ENCODE data around the gene SRRM5. TPM values are rescaled to one million over a fixed set of nuclear protein-coding genes. Genes with fewer than 3 reads are reported as not detected.

The SRRM5 gene
- total and polyA plus RNA-seq, 2 of the 13 experiments (the other 11 are each of a cell fraction or from before 2014, with no cell fraction given), result 0.11 to 0.16 TPM

GRCh38 chr19:43594710-43595604 is 16.9 kb upstream of the SRRM5 start:
- DNase-seq (ENCODE audit: low spot score) (peak; percentile 47), ATAC-seq (peak; percentile 70), FAIRE-seq (no peak)
- WGBS (ENCODE audit: low lambda C conversion rate), result 11% methylated on average over 10 of the region's 64 CpGs
- no TSS peak for BruUV-seq (replicated peaks)
- H2AFZ ChIP-seq (ENCODE audit: low read length), result no peak overlapping the region
- no peaks in the 10 kb centered on the region for H3K9me3 ChIP-seq (ENCODE audit: low read length)
- no peaks in the 10 kb centered on the region; a peak in 1 of 5 replicates for H3K27me3 ChIP-seq (ENCODE audit: control insufficient read depth in 1 of 2, insufficient read depth in 2 of 2, low read length in 2 of 2)
- H3K4me1 ChIP-seq (ENCODE audit: insufficient read depth, low read length), result peaks cover 28% of the 10 kb centered on the region
- peak overlapping the region; percentile 72 for H3K27ac ChIP-seq (ENCODE audit: extremely low read length, insufficient read depth, low read length)
- in situ Hi-C loops (cut with HindIII; ENCODE audit: extremely low pct_ligation_motif_present, low pct_unique_long_range_greater_than_20kb) (loop anchor here (5.0 kb wide), 1 partner anchor 57 kb away; no protein-coding TSS in a partner anchor), intact Hi-C loops (cut with micrococcal nuclease; ENCODE audit: unreplicated experiment) (loop anchor here (10.0 kb wide), 1 partner anchor 70 kb away; the partner anchor contains the start of gene ETHE1)
- peak overlapping the region; percentile 88 for H3K4me2 ChIP-seq (ENCODE audit: low read depth, low read length)
- peaks cover 6 to 19% of the 10 kb centered on the region in 2 experiments; a peak in 4 of 5 replicates for H3K36me3 ChIP-seq (replicated peaks in 1 of 2; ENCODE audit: control insufficient read depth in 1 of 2, insufficient read depth in 2 of 2, low read length in 2 of 2)
- peak overlapping the region; percentile 91 for H3K9ac ChIP-seq (ENCODE audit: insufficient read depth, low read depth, low read length)
- peaks cover 2% of the 10 kb centered on the region; the same call in 1 of the 2 replicates for H4K20me1 ChIP-seq (ENCODE audit: insufficient read depth, low read length)
- H3K79me2 ChIP-seq (ENCODE audit: insufficient read depth, low read length), result peaks cover 27% of the 10 kb centered on the region
- ChIA-PET CTCF (ENCODE audit: low intra/inter-chr PET ratio, low total read pairs) (interaction anchor here (1.6 to 2.4 kb wide), 2 partner anchors 40 to 57 kb away, joined by 12 to 13 read pairs; no protein-coding TSS in a partner anchor), POLR2A (interaction anchor here (0.8 to 2.4 kb wide), 9 partner anchors 11 to 160 kb away, joined by 3 to 20 read pairs (median 6); partner anchors contain the start of genes SMG9 and ZNF575)
- H3K4me3 ChIP-seq (replicated peaks in 1 of 3; ENCODE audit: insufficient read depth in 1 of 3, low read depth in 2 of 3, low read length in 3 of 3), result peak overlapping the region; percentile 74 to 90 (median 84)
- TF ChIP-seq BRCA1 (CRISPR knock-in tag; IDR thresholded peaks at IDR 0.05) (no peak), SETDB1 (CRISPR knock-in tag; IDR thresholded peaks at IDR 0.05; ENCODE audit: borderline replicate concordance) (no peak), ZNF34 (CRISPR knock-in tag; IDR thresholded peaks at IDR 0.05; ENCODE audit: borderline replicate concordance) (no peak), ZNF660 (CRISPR knock-in tag; IDR thresholded peaks at IDR 0.05; ENCODE audit: borderline replicate concordance, low read depth) (no peak), ZNF33A (CRISPR knock-in tag; IDR thresholded peaks at IDR 0.05; ENCODE audit: borderline replicate concordance) (0 out of 2 replicates have a peak, but pooled peaks have one; percentile 57), ZNF354B (CRISPR knock-in tag; IDR thresholded peaks at IDR 0.05) (no peak), ZNF800 (CRISPR knock-in tag; IDR thresholded peaks at IDR 0.05) (no peak), ZHX2 (IDR thresholded peaks at IDR 0.05; ENCODE audit: low read depth) (no peak), ZHX2 (CRISPR knock-in tag; IDR thresholded peaks at IDR 0.05; ENCODE audit: borderline replicate concordance) (no peak), ZFP62 (CRISPR knock-in tag; IDR thresholded peaks at IDR 0.05) (no peak), ZNF552 (CRISPR knock-in tag; IDR thresholded peaks at IDR 0.05; ENCODE audit: borderline replicate concordance) (no peak), SMAD9 (CRISPR knock-in tag; IDR thresholded peaks at IDR 0.05) (no peak), ZNF512 (CRISPR knock-in tag; IDR thresholded peaks at IDR 0.05) (no peak)

Data from HepG2 (cell line).